HG02973 (cell line): ENCODE results near the gene REXO5.
"Not testable (repeated sequence)": the region's sequence is repeated elsewhere in the genome, so short reads cannot be mapped to it uniquely, and the experiment has no call there.

Experiments used
- ATAC-seq: cut with Tn5 transposase; IDR thresholded peaks from one replicate; pipeline ENCODE4 v1.9.1; 2021; ENCODE audit warnings: moderate library complexity; ENCODE audit not compliant: unreplicated experiment

REXO5 gene

DNA sequence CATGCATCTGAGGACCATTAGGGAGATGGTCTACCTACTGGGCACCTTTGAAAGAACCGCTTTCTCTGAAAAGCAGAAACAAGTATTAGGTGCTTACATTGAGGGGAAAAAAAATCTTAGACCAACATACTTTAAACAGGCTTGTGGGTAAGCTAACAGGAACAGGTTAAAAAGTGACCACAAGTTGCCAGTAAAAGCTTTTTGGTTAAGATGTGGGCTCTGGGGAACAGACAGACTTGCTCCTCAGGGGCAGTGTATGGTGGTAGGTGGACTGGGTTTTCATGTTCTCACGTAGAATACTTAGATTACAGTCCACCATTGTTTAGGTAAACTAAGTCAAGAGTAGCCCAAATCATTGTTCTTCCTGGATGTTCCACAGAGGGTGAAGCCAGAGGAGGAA lies 41.2 kb downstream of the REXO5 start:
- ATAC-seq, result no peak

DNA sequence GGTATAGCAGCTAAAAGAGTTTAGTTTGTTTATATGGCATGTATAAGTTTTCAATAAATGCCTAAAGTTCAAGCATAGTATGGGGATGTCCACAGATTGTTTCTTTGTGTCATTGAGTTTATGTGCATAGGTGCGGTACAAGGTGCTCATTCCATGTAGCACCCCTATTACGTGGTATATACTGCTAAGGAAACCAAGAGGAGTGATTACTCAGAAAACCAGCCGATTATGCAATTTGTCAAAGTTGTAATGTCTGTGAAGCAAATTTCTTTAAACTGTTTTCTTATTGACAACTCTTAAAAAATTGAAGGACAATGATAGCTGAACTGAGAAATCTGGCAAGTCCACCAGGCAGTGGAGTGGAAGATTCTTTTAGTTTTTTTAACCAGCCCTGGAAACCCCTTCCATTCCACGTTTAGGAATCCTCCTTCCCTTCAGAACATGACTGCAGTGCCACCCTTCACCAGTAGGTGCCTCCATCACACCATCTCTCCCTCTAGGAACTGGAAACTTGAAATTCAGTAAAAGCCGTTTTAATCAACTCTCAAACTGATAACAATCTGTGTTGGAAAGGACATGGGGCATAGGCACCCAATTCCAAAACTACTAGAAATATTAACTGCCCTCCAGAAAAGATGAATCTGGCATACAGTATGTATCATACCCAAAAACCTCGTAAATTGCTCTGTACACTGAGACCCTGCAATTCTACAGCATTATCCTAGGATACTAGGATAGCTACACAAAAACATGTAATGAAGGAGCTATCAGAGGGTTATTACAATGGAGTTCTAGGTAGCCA lies 43.5 kb downstream of the REXO5 start:
- no peak for ATAC-seq

DNA sequence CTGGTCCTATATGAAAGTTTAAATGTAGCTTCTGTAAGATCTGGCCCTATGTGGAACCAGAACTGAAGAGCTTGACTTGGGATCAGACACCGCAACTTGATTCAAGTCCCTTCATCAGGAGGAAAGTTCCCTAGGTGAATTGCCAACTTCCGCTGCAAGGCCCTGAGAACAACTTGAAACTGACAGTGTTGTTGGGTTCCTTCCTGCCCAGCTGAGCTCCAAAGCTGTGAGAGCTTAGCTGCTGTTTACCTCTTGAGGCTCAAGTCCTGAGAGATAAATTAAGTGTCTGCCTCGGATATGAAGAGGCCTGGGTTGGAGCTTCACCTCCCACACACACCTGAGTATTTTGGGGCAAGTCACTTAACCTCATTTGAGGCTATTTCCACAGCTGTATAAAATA lies 44.7 kb downstream of the REXO5 start:
- no peak for ATAC-seq

DNA sequence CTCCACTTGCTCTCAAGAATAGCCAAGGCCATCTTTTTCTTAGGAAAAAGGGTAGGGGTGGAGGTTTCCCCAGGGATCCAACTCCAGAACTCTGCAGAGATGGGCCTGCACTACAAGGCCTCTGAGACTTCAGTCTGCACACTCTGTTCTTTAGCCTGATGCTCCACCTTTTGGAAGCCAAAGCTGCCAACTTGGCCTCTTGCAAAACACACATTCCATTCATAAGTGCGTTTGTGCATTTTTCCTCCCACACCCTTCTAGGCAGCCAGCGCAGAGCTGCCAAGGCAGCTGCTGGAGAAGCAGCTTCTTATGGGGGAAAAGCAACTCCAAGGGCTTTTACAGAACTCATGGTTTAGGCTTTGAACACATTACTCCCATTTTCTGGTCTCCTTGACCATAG lies 45.3 kb downstream of the REXO5 start:
- ATAC-seq, result no peak

- no peak for ATAC-seq
Observed at GRCh38 chr16:20853143-20853542, 46.8 kb downstream of the REXO5 start.

DNA sequence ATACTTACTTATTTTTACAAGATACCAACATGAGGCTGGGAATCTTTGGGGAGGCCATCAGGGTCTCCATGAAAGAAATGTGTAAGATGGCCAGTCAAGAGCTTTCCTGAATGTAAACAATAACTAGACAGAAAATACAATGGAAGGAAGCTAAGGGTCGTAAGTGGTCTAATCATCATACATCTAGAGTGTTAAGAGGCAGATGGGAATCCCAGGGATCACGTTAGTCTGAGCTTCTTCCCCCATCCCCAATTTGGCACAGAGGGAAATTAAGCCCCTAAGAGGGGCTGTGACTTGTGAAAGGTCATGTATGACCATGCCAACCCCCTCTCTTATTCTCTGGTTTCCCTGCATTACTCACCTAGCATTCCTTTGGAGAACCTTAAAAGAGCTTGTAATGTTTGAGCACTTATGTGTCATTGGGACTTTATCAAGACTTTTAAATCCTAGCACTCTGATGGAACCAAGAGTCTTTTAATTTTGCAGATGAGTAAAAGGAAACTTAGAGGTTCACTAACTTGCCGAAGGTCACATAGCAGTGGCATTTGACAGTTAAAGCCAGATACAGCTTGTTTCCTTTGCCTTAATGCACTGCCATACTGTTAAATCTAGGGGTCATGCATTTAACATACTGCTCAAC lies 47.8 kb downstream of the REXO5 start:
- ATAC-seq, result no peak

GRCh38 chr16:20854963-20855362 lies 48.6 kb downstream of the REXO5 start:
- no peak for ATAC-seq

GRCh38 chr16:20857281-20857680 lies 51.0 kb downstream of the REXO5 start:
- no peak for ATAC-seq

GRCh38 chr16:20859229-20859628 lies 52.9 kb downstream of the REXO5 start:
- ATAC-seq, result no peak

DNA sequence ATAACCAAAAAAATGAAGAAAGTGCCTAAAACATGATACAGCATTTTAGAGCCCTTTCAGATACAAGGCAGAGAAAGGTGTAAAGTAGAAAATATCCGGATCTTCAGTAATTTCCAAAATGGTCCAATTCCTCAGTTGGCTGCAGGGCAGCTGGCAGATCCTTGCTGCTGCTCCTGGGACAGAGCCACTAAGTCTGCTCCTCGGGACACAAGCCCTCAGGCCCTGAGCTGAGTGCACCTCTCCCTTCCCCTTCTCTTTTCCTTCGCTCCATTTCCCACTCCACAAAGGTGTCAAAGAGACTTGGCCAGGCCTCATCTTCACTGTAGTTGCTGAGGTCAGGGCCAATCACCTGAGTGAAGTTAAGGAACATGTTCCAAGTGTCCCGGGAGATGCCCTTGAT lies 53.4 kb downstream of the REXO5 start:
- ATAC-seq, result no peak

GRCh38 chr16:20860361-20860760 lies 54.0 kb downstream of the REXO5 start:
- ATAC-seq, result no peak

- ATAC-seq, result not testable (repeated sequence)
Observed at GRCh38 chr16:20860995-20861394, 54.7 kb downstream of the REXO5 start.

DNA sequence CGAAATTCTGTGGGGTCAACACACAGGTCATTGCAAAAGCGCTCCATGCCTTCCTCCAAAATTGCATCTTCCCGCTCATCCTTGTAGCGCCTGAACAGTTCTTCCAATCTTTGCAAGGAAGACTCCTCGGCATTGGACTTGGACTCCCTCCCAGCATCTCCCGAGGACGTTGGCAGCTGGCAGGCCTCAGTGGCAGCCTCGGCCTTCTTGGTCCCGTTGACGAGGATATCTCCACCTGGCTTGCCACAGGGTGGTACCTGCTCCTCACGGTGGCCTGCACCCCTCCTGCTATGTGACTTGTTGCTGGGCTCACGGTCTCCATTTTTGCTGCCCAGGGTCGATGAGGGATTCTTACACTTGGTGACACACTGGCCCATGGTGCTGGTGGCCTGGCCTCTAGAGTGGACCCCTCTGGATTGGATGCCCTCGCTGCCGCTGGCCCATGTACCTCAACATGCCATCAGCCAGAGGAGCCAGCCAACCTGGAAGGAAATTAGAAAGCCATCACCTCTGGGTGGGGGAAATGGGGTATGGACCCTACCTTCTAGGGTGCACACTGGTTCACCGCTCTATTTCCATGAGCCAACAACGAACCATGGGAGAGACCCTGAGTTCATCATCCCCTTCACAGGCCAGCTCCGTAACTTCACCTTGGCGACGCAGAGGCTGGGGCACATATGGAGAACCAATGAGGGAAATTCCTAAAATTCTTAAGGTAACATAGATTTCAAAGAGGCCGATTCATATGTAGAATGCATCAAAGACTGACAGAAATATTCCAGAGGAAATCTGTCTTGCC lies 56.0 kb downstream of the REXO5 start:
- no peak for ATAC-seq

- ATAC-seq, result not testable (repeated sequence)
Observed at GRCh38 chr16:20864376-20864775, 58.0 kb downstream of the REXO5 start.

DNA sequence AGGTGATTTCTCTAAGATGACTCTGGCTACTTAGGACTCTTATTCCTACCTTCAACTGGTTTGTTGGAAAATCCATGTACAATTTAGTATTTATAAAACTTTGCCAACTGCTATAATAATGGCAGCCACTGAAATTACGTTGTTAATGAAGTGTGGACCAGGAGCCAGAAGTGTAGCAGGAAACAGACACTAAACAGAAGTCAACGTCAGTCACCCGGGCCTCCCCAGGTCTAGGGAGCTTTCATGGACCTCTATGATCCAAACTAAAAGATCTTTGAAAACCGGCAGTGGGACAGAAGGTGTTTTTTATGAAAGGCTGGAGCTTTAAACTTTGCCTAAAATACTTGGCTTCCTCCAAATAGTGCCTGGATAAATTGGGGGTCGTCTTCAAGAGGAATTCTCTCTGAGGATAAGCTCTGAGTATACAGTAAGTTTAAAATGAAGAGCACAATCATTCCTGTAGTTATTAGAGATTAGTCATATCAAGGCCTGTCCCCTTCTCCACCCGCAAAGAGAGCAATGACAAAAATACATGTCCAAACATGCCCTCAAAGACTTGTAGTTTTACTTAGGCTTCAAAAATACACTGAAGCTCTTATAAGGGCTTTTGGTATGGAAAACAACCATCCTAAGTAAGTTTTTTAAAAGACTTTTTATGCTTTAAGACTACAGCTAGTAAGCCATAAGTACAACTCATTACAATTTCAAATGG lies 59.2 kb downstream of the REXO5 start:
- ATAC-seq, result peak; percentile 60

- no peak for ATAC-seq
Observed at GRCh38 chr16:20866145-20866772, 59.9 kb downstream of the REXO5 start.

DNA sequence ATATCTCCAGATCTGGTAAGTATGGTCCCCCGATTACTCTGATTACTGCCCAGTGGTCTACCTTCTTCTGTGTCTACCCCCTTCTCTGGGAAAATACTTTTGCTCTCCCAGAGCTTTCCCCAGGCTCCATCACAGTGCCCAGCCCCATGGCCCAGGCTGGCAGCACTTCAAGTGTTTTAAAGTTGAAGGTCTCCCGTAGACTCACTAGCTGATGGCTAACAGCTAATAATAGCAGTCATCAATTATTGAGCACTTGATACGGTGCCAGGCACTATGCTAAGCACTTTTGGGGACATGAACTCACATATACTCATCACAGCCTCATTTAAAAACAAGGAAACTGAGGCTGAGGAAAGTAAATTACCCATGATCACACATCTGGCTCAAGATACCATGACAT lies 60.5 kb downstream of the REXO5 start:
- ATAC-seq, result no peak

DNA sequence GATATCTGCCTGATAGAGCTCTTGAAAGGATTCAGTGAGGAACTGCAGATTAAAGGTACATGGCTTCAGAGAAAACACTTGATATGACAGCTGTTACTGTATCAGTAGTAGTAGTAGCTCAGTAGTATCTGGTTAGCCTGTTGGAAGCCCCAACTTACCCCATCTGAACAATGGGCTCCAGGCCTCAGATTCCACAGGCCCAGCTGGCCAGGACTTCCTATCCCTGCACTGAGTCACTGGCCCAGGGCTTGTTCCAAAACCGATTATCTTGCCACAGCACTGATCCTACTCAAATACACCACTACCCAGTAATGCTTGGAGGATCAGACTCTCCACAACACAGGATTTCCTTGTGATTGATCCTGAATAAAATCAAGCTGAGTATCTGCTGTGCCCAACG lies 61.3 kb downstream of the REXO5 start:
- no peak for ATAC-seq

GRCh38 chr16:20868890-20869289 lies 62.6 kb downstream of the REXO5 start:
- no peak for ATAC-seq

GRCh38 chr16:20870122-20870820 lies 63.9 kb downstream of the REXO5 start:
- ATAC-seq, result no peak
